A549 (cell line): Measurements from ENCODE around the gene REM1. TPM values are rescaled to one million over a fixed set of nuclear protein-coding genes. Genes with fewer than 3 reads are reported as not detected.
A peak's percentile ranks its signal among the peaks of the same experiment; 100 is the strongest.

Experiments
- ATAC-seq, 2 experiments: fragments of 200-7000 bp in 1 of 2; fragments of >200 bp in 1 of 2; cut with Nextera tagmentation in 1 of 2; cut with Tn5 transposase in 1 of 2; 3 replicates each; pipeline versions ENCODE4 v1.8.0 to v1.9.1; 2018 to 2020; ENCODE audit warnings: mild to moderate bottlenecking in 1 of 2, moderate library complexity in 1 of 2
- CTCF ChIA-PET: fragments of 300-600 bp; sonication (Branson Sonifier 250); formaldehyde crosslinking; extraction: SDS; loops from one replicate; lab custom pipeline; 2021; ENCODE audit warnings: antibody characterized with exemption, inconsistent platforms; lab: Yijun Ruan, JAX
- POLR2A ChIA-PET: fragments of 350-600 bp; formaldehyde crosslinking; extraction: SDS; loops from one replicate; lab custom pipeline; 2021; ENCODE audit warnings: antibody characterized with exemption, inconsistent platforms; lab: Yijun Ruan, JAX
- DNase-seq, 2 experiments: peaks; one replicate each; pipeline versions ENCODE4 v3.0.0 to v3.0.0-alpha.2; 2011 to 2016; ENCODE audit warnings: low read depth in 1 of 2, low spot score in 1 of 2
- FAIRE-seq: peaks from 2 replicates; lab custom pipeline; 2011; peaks lifted over from hg19 to GRCh38; lab: Jason Lieb, UNC
- H3K27ac ChIP-seq, 2 experiments: fragments of >200 bp; sonication (Bioruptor Twin); formaldehyde crosslinking; 3 replicates each; pipeline ENCODE4 v1.5.1; 2016 to 2017
- H3K4me1 ChIP-seq: fragments of >200 bp; sonication (Bioruptor Twin); formaldehyde crosslinking; 3 replicates; pipeline ENCODE4 v1.6.1; 2016
- H3K4me2 ChIP-seq: fragments of >200 bp; sonication (Bioruptor Twin); formaldehyde crosslinking; 3 replicates; pipeline ENCODE4 v1.6.1; 2016
- H3K4me3 ChIP-seq: fragments of >200 bp; sonication (Bioruptor Twin); formaldehyde crosslinking; 3 replicates; pipeline ENCODE4 v1.5.1; 2016
- H3K9me3 ChIP-seq: fragments of >200 bp; sonication (Bioruptor Twin); formaldehyde crosslinking; 3 replicates; pipeline ENCODE4 v1.6.1; 2016
- BHLHE40 ChIP-seq: IDR thresholded peaks from 2 replicates; pipeline ENCODE4 v1.6.1; 2012; ENCODE audit warnings: low read depth, low read length, inconsistent platforms
- CBX8 ChIP-seq: fragments of 200-600 bp; sonication (generic); IDR thresholded peaks from 2 replicates; pipeline ENCODE4 v1.6.1; 2016
- CEBPB ChIP-seq, 2 experiments: fragments of >200 bp in 1 of 2; sonication (Bioruptor Twin) in 1 of 2; formaldehyde crosslinking in 1 of 2; IDR thresholded peaks; 2 replicates each; pipeline ENCODE4 v1.6.1; 2012 to 2016
- CHD4 ChIP-seq: fragments of 200-600 bp; sonication (generic); IDR thresholded peaks from 2 replicates; pipeline ENCODE4 v1.6.1; 2016; ENCODE audit warnings: antibody characterized with exemption, mild to moderate bottlenecking, borderline replicate concordance
- EHF ChIP-seq: fragments of 250-450 bp; sonication (Bioruptor Pico); IDR thresholded peaks from 2 replicates; pipeline ENCODE4 v1.5.0; 2020; ENCODE audit warnings: mild to moderate bottlenecking
- EHMT2 ChIP-seq: fragments of 200-600 bp; sonication (generic); IDR thresholded peaks from 2 replicates; pipeline ENCODE4 v1.6.1; 2016; ENCODE audit warnings: antibody characterized with exemption, low read depth, mild to moderate bottlenecking, moderate library complexity
- ELK1 ChIP-seq: fragments of 150-350 bp; IDR thresholded peaks from 2 replicates; pipeline ENCODE4 v1.6.1; 2014; ENCODE audit warnings: low read depth, mild to moderate bottlenecking, low read length
- FOSL2 ChIP-seq, 2 experiments: fragments of 450-650 bp in 1 of 2; fragments of >200 bp in 1 of 2; sonication (Bioruptor Twin) in 1 of 2; formaldehyde crosslinking; IDR thresholded peaks; 2 replicates each; pipeline versions ENCODE4 v1.5.0 to v1.6.1; 2016 to 2020; ENCODE audit warnings: mild to moderate bottlenecking in 1 of 2, moderate library complexity in 1 of 2
- HEYL ChIP-seq: fragments of 250-450 bp; sonication (Bioruptor Pico); IDR thresholded peaks from 2 replicates; pipeline ENCODE4 v1.8.0; 2021; ENCODE audit warnings: mild to moderate bottlenecking, moderate library complexity
- HOXA7 ChIP-seq: fragments of 250-450 bp; sonication (Bioruptor Pico); IDR thresholded peaks from 2 replicates; pipeline ENCODE4 v1.5.0; 2020; ENCODE audit warnings: mild to moderate bottlenecking, moderate library complexity
- HOXB5 ChIP-seq: fragments of 250-450 bp; sonication (Bioruptor Pico); IDR thresholded peaks from 2 replicates; pipeline ENCODE4 v1.5.0; 2020; ENCODE audit warnings: mild to moderate bottlenecking, moderate library complexity
- JUN ChIP-seq, 2 experiments: fragments of >200 bp; sonication (Bioruptor Twin); formaldehyde crosslinking; IDR thresholded peaks; 2 replicates in 1 of 2; 3 replicates in 1 of 2; pipeline ENCODE4 v1.6.1; 2016 to 2017
- KDM5A ChIP-seq: fragments of 200-600 bp; sonication (generic); IDR thresholded peaks from 2 replicates; pipeline ENCODE4 v1.6.1; 2016; ENCODE audit warnings: antibody characterized with exemption, mild to moderate bottlenecking
- MAX ChIP-seq: IDR thresholded peaks from 2 replicates; pipeline ENCODE4 v1.6.1; 2012
- MAZ ChIP-seq: fragments of 150-350 bp; IDR thresholded peaks from 2 replicates; pipeline ENCODE4 v1.6.1; 2014; ENCODE audit warnings: antibody characterized with exemption, low read depth, low read length, borderline replicate concordance
- MYC ChIP-seq: IDR thresholded peaks from 2 replicates; pipeline ENCODE4 v1.6.1; 2012; ENCODE audit warnings: mild to moderate bottlenecking, inconsistent platforms, low read length, improper control_type of control experiment, borderline replicate concordance
- PHF8 ChIP-seq: fragments of 200-600 bp; sonication (generic); IDR thresholded peaks from 2 replicates; pipeline ENCODE4 v1.6.1; 2016; ENCODE audit warnings: low read depth, mild to moderate bottlenecking, antibody characterized with exemption, moderate library complexity, borderline replicate concordance
- POLR2AphosphoS2 ChIP-seq: conservative IDR thresholded peaks from 2 replicates; pipeline ENCODE4 v1.6.1; 2012; ENCODE audit warnings: low read length, improper control_type of control experiment, inconsistent platforms
- RARB ChIP-seq: fragments of 250-450 bp; sonication (Bioruptor Pico); IDR thresholded peaks from 2 replicates; pipeline ENCODE4 v1.8.0; 2021; ENCODE audit warnings: mild to moderate bottlenecking, moderate library complexity
- RCOR1 ChIP-seq: fragments of 150-350 bp; IDR thresholded peaks from 2 replicates; pipeline ENCODE4 v1.6.1; 2014; ENCODE audit warnings: antibody characterized with exemption, low read length, low read depth
- RNF2 ChIP-seq: fragments of 200-600 bp; sonication (generic); IDR thresholded peaks from 2 replicates; pipeline ENCODE4 v1.6.1; 2016; ENCODE audit warnings: low read depth, mild to moderate bottlenecking, antibody characterized with exemption, moderate library complexity, borderline replicate concordance
- SREBF2 ChIP-seq: fragments of 450-650 bp; IDR thresholded peaks from 2 replicates; pipeline ENCODE4 v1.6.1; 2014; ENCODE audit warnings: mild to moderate bottlenecking, moderate library complexity
- ZC3H11A ChIP-seq: fragments of 450-650 bp; IDR thresholded peaks from 2 replicates; pipeline ENCODE4 v1.6.1; 2014; ENCODE audit warnings: antibody characterized with exemption, mild to moderate bottlenecking
- WGBS: methylation state at CpG from one replicate; pipeline ENCODE4 v1.1.6; 2017; ENCODE audit errors: missing lambda C conversion rate; 5-methylcytosine and 5-hydroxymethylcytosine counted together
- polyA plus RNA-seq, 4 experiments: library from polyadenylated mRNA; depleted of rRNA in 3 of 4; stranded (reverse); fragments of >200 nt; fragmentation: RNase III in 1 of 4; extraction: RNeasy Plus Mini Kit Qiagen cat#74134 plus additional on column Dnase treatment in 1 of 4; gene quantifications; 2 replicates in 3 of 4; 3 replicates in 1 of 4; pipeline ENCODE4 v1.2.3, GENCODE V29; 2011 to 2017
- TF ChIP-seq, protein P1 (sequence below): IDR thresholded peaks from 2 replicates; pipeline ENCODE4 v1.6.1; 2012
- TF ChIP-seq, protein P2 (sequence below): fragments of >200 bp; sonication (Bioruptor Twin); formaldehyde crosslinking; IDR thresholded peaks from 3 replicates; pipeline ENCODE4 v1.5.1; 2016

The REM1 gene
- polyA plus RNA-seq, 2 of the 4 experiments (the other 2 are of a cell fraction), result not detected

- ATAC-seq, result peak; percentile 28 to 54; a peak in 3 of 6 replicates
- POLR2A ChIA-PET, result no interaction called here
- no peaks in the 10 kb centered on the region for H3K9me3 ChIP-seq
- no peak overlapping the region for H3K27ac ChIP-seq
- WGBS, result 46% methylated on average over 14 of the region's 15 CpGs
- no peak for FAIRE-seq
- H3K4me3 ChIP-seq, result no peak overlapping the region
- TF ChIP-seq RCOR1 (no peak), CHD4 (no peak), MAX (no peak)
- H3K4me2 ChIP-seq, result peak overlapping the region; percentile 30; the same call in 1 of the 3 replicates
- no peak for DNase-seq
- CTCF ChIA-PET, result interaction anchor here (1.3 kb wide), 1 partner anchor 36 kb away, joined by 10 read pairs; no protein-coding TSS in a partner anchor
- H3K4me1 ChIP-seq, result no peaks in the 10 kb centered on the region
These were observed 21.7 kb downstream of the REM1 start for GRCh38 chr20:31496761-31497295.

GRCh38 chr20:31497838-31498540 lies 22.9 kb downstream of the REM1 start:
- CTCF ChIA-PET, result interaction anchor here (1.9 kb wide), 1 partner anchor 37 kb away, joined by 7 read pairs; no protein-coding TSS in a partner anchor
- DNase-seq, result no peak

GRCh38 chr20:31500527-31500926 lies 25.4 kb downstream of the REM1 start:
- POLR2A ChIA-PET, result no interaction called here
- no peak for FAIRE-seq
- WGBS, result 0% methylated on average over 1 of the region's 1 CpG
- TF ChIP-seq, protein P1, sequence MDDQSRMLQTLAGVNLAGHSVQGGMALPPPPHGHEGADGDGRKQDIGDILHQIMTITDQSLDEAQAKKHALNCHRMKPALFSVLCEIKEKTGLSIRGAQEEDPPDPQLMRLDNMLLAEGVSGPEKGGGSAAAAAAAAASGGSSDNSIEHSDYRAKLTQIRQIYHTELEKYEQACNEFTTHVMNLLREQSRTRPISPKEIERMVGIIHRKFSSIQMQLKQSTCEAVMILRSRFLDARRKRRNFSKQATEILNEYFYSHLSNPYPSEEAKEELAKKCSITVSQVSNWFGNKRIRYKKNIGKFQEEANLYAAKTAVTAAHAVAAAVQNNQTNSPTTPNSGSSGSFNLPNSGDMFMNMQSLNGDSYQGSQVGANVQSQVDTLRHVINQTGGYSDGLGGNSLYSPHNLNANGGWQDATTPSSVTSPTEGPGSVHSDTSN, result no peak
- TF ChIP-seq, protein P2, sequence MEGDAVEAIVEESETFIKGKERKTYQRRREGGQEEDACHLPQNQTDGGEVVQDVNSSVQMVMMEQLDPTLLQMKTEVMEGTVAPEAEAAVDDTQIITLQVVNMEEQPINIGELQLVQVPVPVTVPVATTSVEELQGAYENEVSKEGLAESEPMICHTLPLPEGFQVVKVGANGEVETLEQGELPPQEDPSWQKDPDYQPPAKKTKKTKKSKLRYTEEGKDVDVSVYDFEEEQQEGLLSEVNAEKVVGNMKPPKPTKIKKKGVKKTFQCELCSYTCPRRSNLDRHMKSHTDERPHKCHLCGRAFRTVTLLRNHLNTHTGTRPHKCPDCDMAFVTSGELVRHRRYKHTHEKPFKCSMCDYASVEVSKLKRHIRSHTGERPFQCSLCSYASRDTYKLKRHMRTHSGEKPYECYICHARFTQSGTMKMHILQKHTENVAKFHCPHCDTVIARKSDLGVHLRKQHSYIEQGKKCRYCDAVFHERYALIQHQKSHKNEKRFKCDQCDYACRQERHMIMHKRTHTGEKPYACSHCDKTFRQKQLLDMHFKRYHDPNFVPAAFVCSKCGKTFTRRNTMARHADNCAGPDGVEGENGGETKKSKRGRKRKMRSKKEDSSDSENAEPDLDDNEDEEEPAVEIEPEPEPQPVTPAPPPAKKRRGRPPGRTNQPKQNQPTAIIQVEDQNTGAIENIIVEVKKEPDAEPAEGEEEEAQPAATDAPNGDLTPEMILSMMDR, result no peak
- TF ChIP-seq BHLHE40, result no peak
- no peak for TF ChIP-seq ZC3H11A
- no peak for TF ChIP-seq EHMT2
- TF ChIP-seq CBX8, result no peak
- no peak for TF ChIP-seq RARB (CRISPR knock-in tag)
- no peak for TF ChIP-seq RCOR1
- TF ChIP-seq CHD4, result no peak
- no peak for TF ChIP-seq ELK1

More at GRCh38 chr20:31497838-31498540, 22.9 kb downstream of the REM1 start:
- H3K27ac ChIP-seq, result no peak overlapping the region
- POLR2A ChIA-PET, result no interaction called here
- FAIRE-seq, result no peak
- no peak overlapping the region for H3K4me2 ChIP-seq
- H3K4me3 ChIP-seq, result no peak overlapping the region
- WGBS, result 36% methylated on average over 5 of the region's 6 CpGs
- H3K4me1 ChIP-seq, result no peaks in the 10 kb centered on the region
- no peaks in the 10 kb centered on the region for H3K9me3 ChIP-seq
- TF ChIP-seq EHF (CRISPR knock-in tag) (no peak), FOSL2 (IDR thresholded peaks at IDR 0.05) (no peak), FOSL2 (CRISPR knock-in tag; IDR thresholded peaks at IDR 0.05) (no peak), HOXB5 (CRISPR knock-in tag) (no peak), SREBF2 (no peak), RNF2 (no peak), JUN (IDR thresholded peaks at IDR 0.05) (no peak), ELK1 (no peak), MAZ (no peak), CBX8 (no peak), CEBPB (IDR thresholded peaks at IDR 0.05) (no peak), PHF8 (no peak), MYC (no peak), HOXA7 (CRISPR knock-in tag) (no peak), KDM5A (no peak), POLR2AphosphoS2 (no peak), EHMT2 (no peak), HEYL (CRISPR knock-in tag) (no peak), MAX (no peak)
- TF ChIP-seq, protein P2, result no peak
- ATAC-seq, result no peak

More at GRCh38 chr20:31500527-31500926, 25.4 kb downstream of the REM1 start:
- DNase-seq (no peak), ATAC-seq (no peak)
- Histone ChIP-seq H3K4me3 (no peak overlapping the region), H3K4me2 (no peak overlapping the region), H3K9me3 (no peaks in the 10 kb centered on the region), H3K27ac (no peak overlapping the region), H3K4me1 (no peaks in the 10 kb centered on the region)
- CTCF ChIA-PET, result interaction anchor here (0.5 to 3.8 kb wide), 5 partner anchors 24 to 112 kb away, joined by 4 to 55 read pairs (median 12); partner anchors contain the start of genes DEFB124 and REM1
